Fibroblast of lung (primary cell): Measurements from ENCODE around the gene VPS37C.

ENCODE experiments used
- CTCF ChIP-seq, 2 donors: IDR thresholded peaks in 1 of 2; conservative IDR thresholded peaks in 1 of 2; 1 replicate in 1 of 2; 2 replicates in 1 of 2; pipeline ENCODE4 v1.5.1; 2011 to 2012; ENCODE audit warnings: low read length in 2 of 2, control low read depth in 1 of 2, inconsistent platforms in 1 of 2, low read depth in 1 of 2, mild to moderate bottlenecking in 1 of 2
- EZH2 ChIP-seq: IDR thresholded peaks from 2 replicates; pipeline ENCODE4 v1.5.1; 2012; ENCODE audit warnings: low read length, control low read depth, mild to moderate bottlenecking; ENCODE audit errors: missing control alignments

GRCh38 chr11:61122761-61123160 lies 38.5 kb downstream of the VPS37C start:
- no peak for TF ChIP-seq CTCF (conservative IDR thresholded peaks at IDR 0.05 in 1 of 2, IDR thresholded peaks at IDR 0.05 in 1 of 2; ENCODE audit: low read depth in 1 of 2, low read length in 2 of 2)
- no peak for TF ChIP-seq EZH2
